ENCODE results near the gene RCCD1. TPM values are rescaled to one million over a fixed set of nuclear protein-coding genes. Genes with fewer than 3 reads are reported as not detected.
"Not testable (repeated sequence)": the region's sequence is repeated elsewhere in the genome, so short reads cannot be mapped to it uniquely, and the experiment has no call there.

Gene RCCD1
- total RNA-seq, 2 donors from 2014 or later = 19.8 to 20.9 TPM

DNA sequence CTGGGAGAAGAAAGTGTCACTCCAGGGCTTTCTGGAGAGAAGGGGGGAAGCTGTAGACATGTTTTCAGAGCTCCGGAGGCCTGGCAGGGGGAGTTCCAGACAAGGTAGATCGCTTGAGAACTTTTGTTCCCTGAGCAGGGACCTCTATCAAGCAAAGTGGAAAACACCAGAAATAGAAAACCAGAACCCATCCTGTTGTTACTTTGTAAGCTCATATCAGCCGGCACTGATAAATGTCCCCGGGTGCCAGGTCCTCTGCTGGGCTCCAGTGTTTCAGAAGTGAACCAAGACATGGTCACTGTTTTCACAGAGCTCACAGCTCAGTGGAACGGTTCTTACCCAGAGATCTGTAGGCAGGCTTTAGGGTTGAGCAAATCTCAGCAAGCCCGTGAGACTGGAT is 35.8 kb upstream of the RCCD1 start:
- no peaks in the 10 kb centered on the region for H3K27me3 ChIP-seq (ENCODE audit: control insufficient read depth, insufficient read depth, low read length, poor library complexity, severe bottlenecking)
- Mint-ChIP-seq H3K4me1 (peaks cover 5% of the 10 kb centered on the region), H3K36me3 (ENCODE audit: low read depth) (peaks cover 36% of the 10 kb centered on the region), H3K9me3 (no peaks in the 10 kb centered on the region), H3K27me3 (ENCODE audit: insufficient read depth) (no peaks in the 10 kb centered on the region), H3K4me3 (no peak overlapping the region), H3K27ac (no peak overlapping the region)
- TF ChIP-seq, protein P1, sequence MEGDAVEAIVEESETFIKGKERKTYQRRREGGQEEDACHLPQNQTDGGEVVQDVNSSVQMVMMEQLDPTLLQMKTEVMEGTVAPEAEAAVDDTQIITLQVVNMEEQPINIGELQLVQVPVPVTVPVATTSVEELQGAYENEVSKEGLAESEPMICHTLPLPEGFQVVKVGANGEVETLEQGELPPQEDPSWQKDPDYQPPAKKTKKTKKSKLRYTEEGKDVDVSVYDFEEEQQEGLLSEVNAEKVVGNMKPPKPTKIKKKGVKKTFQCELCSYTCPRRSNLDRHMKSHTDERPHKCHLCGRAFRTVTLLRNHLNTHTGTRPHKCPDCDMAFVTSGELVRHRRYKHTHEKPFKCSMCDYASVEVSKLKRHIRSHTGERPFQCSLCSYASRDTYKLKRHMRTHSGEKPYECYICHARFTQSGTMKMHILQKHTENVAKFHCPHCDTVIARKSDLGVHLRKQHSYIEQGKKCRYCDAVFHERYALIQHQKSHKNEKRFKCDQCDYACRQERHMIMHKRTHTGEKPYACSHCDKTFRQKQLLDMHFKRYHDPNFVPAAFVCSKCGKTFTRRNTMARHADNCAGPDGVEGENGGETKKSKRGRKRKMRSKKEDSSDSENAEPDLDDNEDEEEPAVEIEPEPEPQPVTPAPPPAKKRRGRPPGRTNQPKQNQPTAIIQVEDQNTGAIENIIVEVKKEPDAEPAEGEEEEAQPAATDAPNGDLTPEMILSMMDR (conservative IDR thresholded peaks at IDR 0.05) = no peak
- no peak overlapping the region for H3K4me3 ChIP-seq (ENCODE audit: low read length)
- H3K27ac ChIP-seq (ENCODE audit: low read depth, low read length) = no peak overlapping the region
- no peaks in the 10 kb centered on the region for H3K4me1 ChIP-seq (ENCODE audit: control insufficient read depth, insufficient read depth, low read length)
- no peak for DNase-seq
- peaks cover 48% of the 10 kb centered on the region for H3K36me3 ChIP-seq (ENCODE audit: control insufficient read depth, insufficient read depth, low read length)
- WGBS, 2 experiments (ENCODE audit: insufficient coverage in 1 of 2, insufficient read length in 1 of 2) = 93 to 96% methylated on average over 6 of the region's 6 CpGs
- no peaks in the 10 kb centered on the region for H3K9me3 ChIP-seq (ENCODE audit: control insufficient read depth, low read length)
- H3K9ac ChIP-seq (ENCODE audit: extremely low read depth, low read length, poor library complexity, severe bottlenecking) = no peak overlapping the region

GRCh38 chr15:90921887-90922286 is 32.8 kb upstream of the RCCD1 start:
- DNase-seq = no peak
- H3K27me3 Mint-ChIP-seq (ENCODE audit: insufficient read depth) = no peaks in the 10 kb centered on the region
- no peak overlapping the region for H3K27ac ChIP-seq (ENCODE audit: low read depth, low read length)
- peaks cover 11% of the 10 kb centered on the region for H3K4me1 Mint-ChIP-seq
- no peaks in the 10 kb centered on the region for H3K9me3 Mint-ChIP-seq
- no peak overlapping the region for H3K4me3 Mint-ChIP-seq
- 97 to 100% methylated on average over 4 of the region's 4 CpGs for WGBS, 2 experiments (ENCODE audit: insufficient coverage in 1 of 2, insufficient read length in 1 of 2)
- no peaks in the 10 kb centered on the region for H3K27me3 ChIP-seq (ENCODE audit: control insufficient read depth, insufficient read depth, low read length, poor library complexity, severe bottlenecking)
- H3K36me3 ChIP-seq (ENCODE audit: control insufficient read depth, insufficient read depth, low read length) = peaks cover 34% of the 10 kb centered on the region
- H3K4me3 ChIP-seq (ENCODE audit: low read length) = no peak overlapping the region
- H3K9ac ChIP-seq (ENCODE audit: extremely low read depth, low read length, poor library complexity, severe bottlenecking) = no peak overlapping the region
- no peaks in the 10 kb centered on the region for H3K9me3 ChIP-seq (ENCODE audit: control insufficient read depth, low read length)
- TF ChIP-seq, protein P1 (conservative IDR thresholded peaks at IDR 0.05) = no peak
- H3K36me3 Mint-ChIP-seq (ENCODE audit: low read depth) = peaks cover 28% of the 10 kb centered on the region
- no peak overlapping the region for H3K27ac Mint-ChIP-seq
- H3K4me1 ChIP-seq (ENCODE audit: control insufficient read depth, insufficient read depth, low read length) = peaks cover 3% of the 10 kb centered on the region

- H3K27me3 Mint-ChIP-seq (ENCODE audit: insufficient read depth); H3K4me3 Mint-ChIP-seq; H3K27me3 ChIP-seq (ENCODE audit: control insufficient read depth, insufficient read depth, low read length, poor library complexity, severe bottlenecking); H3K9me3 ChIP-seq (ENCODE audit: control insufficient read depth, low read length); H3K4me3 ChIP-seq (ENCODE audit: low read length); H3K4me1 ChIP-seq (ENCODE audit: control insufficient read depth, insufficient read depth, low read length); H3K27ac ChIP-seq (ENCODE audit: low read depth, low read length); H3K9ac ChIP-seq (ENCODE audit: extremely low read depth, low read length, poor library complexity, severe bottlenecking); H3K9me3 Mint-ChIP-seq; DNase-seq: not testable (repeated sequence)
- H3K36me3 ChIP-seq (ENCODE audit: control insufficient read depth, insufficient read depth, low read length) = peaks cover 34% of the 10 kb centered on the region
- peaks cover 25% of the 10 kb centered on the region for H3K36me3 Mint-ChIP-seq (ENCODE audit: low read depth)
- 93% methylated on average over 4 to 7 of the region's 7 CpGs for WGBS, 2 experiments (ENCODE audit: insufficient coverage in 1 of 2, insufficient read length in 1 of 2)
- H3K4me1 Mint-ChIP-seq = peaks cover 11% of the 10 kb centered on the region
- peak overlapping the region; percentile 39 for H3K27ac Mint-ChIP-seq
Measured at GRCh38 chr15:90922712-90923322, 31.9 kb upstream of the RCCD1 start.

- Mint-ChIP-seq H3K27ac (no peak overlapping the region), H3K4me3 (no peak overlapping the region), H3K4me1 (peaks cover 11% of the 10 kb centered on the region), H3K36me3 (ENCODE audit: low read depth) (peaks cover 17% of the 10 kb centered on the region), H3K9me3 (no peaks in the 10 kb centered on the region), H3K27me3 (ENCODE audit: insufficient read depth) (no peaks in the 10 kb centered on the region)
- H3K27ac ChIP-seq (ENCODE audit: low read depth, low read length) = no peak overlapping the region
- DNase-seq = no peak
- peaks cover 25% of the 10 kb centered on the region for H3K36me3 ChIP-seq (ENCODE audit: control insufficient read depth, insufficient read depth, low read length)
- 88% methylated on average over 4 to 5 of the region's 5 CpGs for WGBS, 2 experiments (ENCODE audit: insufficient coverage in 1 of 2, insufficient read length in 1 of 2)
- TF ChIP-seq, protein P1 (conservative IDR thresholded peaks at IDR 0.05) = no peak
- H3K27me3 ChIP-seq (ENCODE audit: control insufficient read depth, insufficient read depth, low read length, poor library complexity, severe bottlenecking) = no peaks in the 10 kb centered on the region
- H3K4me3 ChIP-seq (ENCODE audit: low read length) = no peak overlapping the region
- no peak overlapping the region for H3K9ac ChIP-seq (ENCODE audit: extremely low read depth, low read length, poor library complexity, severe bottlenecking)
- no peaks in the 10 kb centered on the region for H3K9me3 ChIP-seq (ENCODE audit: control insufficient read depth, low read length)
- peaks cover 3% of the 10 kb centered on the region for H3K4me1 ChIP-seq (ENCODE audit: control insufficient read depth, insufficient read depth, low read length)
Measured at GRCh38 chr15:90924375-90924774, 30.3 kb upstream of the RCCD1 start.

DNA sequence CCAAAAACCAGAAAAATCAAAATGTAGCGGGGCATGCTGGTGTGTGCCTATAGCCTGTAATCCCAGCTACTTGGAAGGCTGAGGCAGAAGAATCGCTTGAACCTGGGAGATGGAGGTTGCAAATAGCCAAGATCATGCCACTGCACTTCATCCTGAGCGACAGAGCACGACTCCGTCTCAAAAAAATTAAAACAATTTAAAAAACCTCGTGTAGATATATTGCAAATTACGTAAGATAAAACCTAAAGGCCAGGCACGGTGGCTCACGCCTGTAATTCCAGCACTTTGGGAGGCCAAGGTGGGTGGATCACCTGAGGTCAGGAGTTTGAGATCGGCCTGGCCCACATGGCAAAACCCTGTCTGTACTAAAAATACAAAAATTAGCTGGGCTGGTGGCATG is 27.9 kb upstream of the RCCD1 start:
- not testable (repeated sequence) for H3K4me3 Mint-ChIP-seq; H3K9me3 ChIP-seq (ENCODE audit: control insufficient read depth, low read length); H3K27ac ChIP-seq (ENCODE audit: low read depth, low read length); H3K9me3 Mint-ChIP-seq; DNase-seq; H3K4me1 ChIP-seq (ENCODE audit: control insufficient read depth, insufficient read depth, low read length); H3K27ac Mint-ChIP-seq; H3K27me3 Mint-ChIP-seq (ENCODE audit: insufficient read depth); H3K9ac ChIP-seq (ENCODE audit: extremely low read depth, low read length, poor library complexity, severe bottlenecking); H3K36me3 Mint-ChIP-seq (ENCODE audit: low read depth); H3K4me3 ChIP-seq (ENCODE audit: low read length); H3K36me3 ChIP-seq (ENCODE audit: control insufficient read depth, insufficient read depth, low read length); H3K27me3 ChIP-seq (ENCODE audit: control insufficient read depth, insufficient read depth, low read length, poor library complexity, severe bottlenecking)
- 85 to 93% methylated on average over 9 to 10 of the region's 10 CpGs for WGBS, 2 experiments (ENCODE audit: insufficient coverage in 1 of 2, insufficient read length in 1 of 2)
- H3K4me1 Mint-ChIP-seq = peaks cover 11% of the 10 kb centered on the region
